Heart right ventricle (tissue), 16 donors: ENCODE data around the gene COCH. TPM values are rescaled to one million over a fixed set of nuclear protein-coding genes. Genes with fewer than 3 reads are reported as not detected.

Experiments used
- ATAC-seq, 8 donors: fragments of 200-7000 bp; cut with Tn5 transposase; one replicate each; pipeline ENCODE4 v1.9.1; 2020; ENCODE audit warnings: mild to moderate bottlenecking in 8 of 8, moderate library complexity in 8 of 8, moderate number of reproducible peaks in 1 of 8
- DNase-seq, 2 donors: peaks; one replicate each; pipeline ENCODE4 v3.0.0-alpha.2; 2020
- H3K27ac ChIP-seq, 10 donors: fragments of 200-600 bp; sonication (generic) in 2 of 10; one replicate each; pipeline versions ENCODE4 v1.5.0 to v1.8.0; 2020 to 2022; ENCODE audit warnings: mild to moderate bottlenecking in 3 of 10
- H3K27me3 ChIP-seq, 7 donors: fragments of 200-600 bp; one replicate each; pipeline ENCODE4 v1.8.0; 2021 to 2022; ENCODE audit warnings: mild to moderate bottlenecking in 2 of 7
- H3K36me3 ChIP-seq, 9 donors: fragments of 200-600 bp; sonication (generic) in 1 of 9; one replicate each; pipeline versions ENCODE4 v1.5.0 to v1.8.0; 2020 to 2022; ENCODE audit warnings: mild to moderate bottlenecking in 2 of 9
- H3K4me1 ChIP-seq, 9 donors: fragments of 200-600 bp; sonication (generic) in 1 of 9; one replicate each; pipeline versions ENCODE4 v1.5.0 to v1.8.0; 2020 to 2022; ENCODE audit warnings: mild to moderate bottlenecking in 4 of 9
- H3K4me3 ChIP-seq, 10 donors: fragments of 200-600 bp; sonication (generic) in 2 of 10; one replicate each; pipeline versions ENCODE4 v1.5.0 to v1.8.0; 2020 to 2022; ENCODE audit warnings: mild to moderate bottlenecking in 7 of 10, moderate library complexity in 2 of 10
- H3K9me3 ChIP-seq, 11 donors: fragments of 200-600 bp in 10 of 11; sonication (generic) in 2 of 11; one replicate each; pipeline versions ENCODE4 v1.5.0 to v1.8.0; 2013 to 2022; ENCODE audit warnings: mild to moderate bottlenecking in 2 of 11, control low read depth in 1 of 11, moderate library complexity in 1 of 11
- CTCF ChIP-seq, 9 donors: fragments of 200-600 bp; sonication (generic) in 2 of 9; IDR thresholded peaks; one replicate each; pipeline versions ENCODE4 v1.5.0 to v1.8.0; 2021 to 2022; ENCODE audit warnings: antibody characterized with exemption in 9 of 9, mild to moderate bottlenecking in 5 of 9, moderate library complexity in 1 of 9
- whole genome bisulfite sequencing, 2 donors: extraction: QIAGEN DNeasy Blood & Tissue Kit; methylation state at CpG; one replicate each; pipeline ENCODE4 v1.1.7; 2013; ENCODE audit warnings: inconsistent platforms in 1 of 2; 5-methylcytosine and 5-hydroxymethylcytosine counted together
- intact Hi-C, 10 donors: fragments of 100-400 bp; cut with DNase I; formaldehyde crosslinking; loops; one replicate each; pipeline versions ENCODE4 v1.11.1 to v1.14.2; 2022
- polyA plus RNA-seq, 2 donors: library from polyadenylated mRNA; stranded (reverse); fragments of 200-250 nt; gene quantifications; one replicate each; pipeline ENCODE4 v1.2.3, GENCODE V29; 2013
- total RNA-seq, 10 donors: library from RNA; stranded (reverse); fragmentation: NEBNext Ultra II Directional in 3 of 10; extraction: Animal tissue kit (Norgen Biotek cat#: 25700) in 3 of 10; gene quantifications; one replicate each; pipeline versions ENCODE4 v1.2.1 to v1.2.4, GENCODE V29; 2021 to 2023
- donor health status: Arrhythmogenic right ventricular cardiomyopathy.
- donor health status: ischemic (EF 13 %, LVEDD 7.1; RV severe dilation, severe dysfunction).
- donor health status: healthy with polysubstance abuse.
- donor health status: DM: no; HTN: yes; CAD: no.
- donor health status: DM: no; HTN: no; CAD: no.
- donor health status: ischemic (EF 25% LVEDD 6.9; RV normal size, moderate dysfunction).
- donor health status: ischemic (EF 25% LVEDD 5.7; RV mildly dilated, moderate dysfunction).
- donor health status: healthy.
- donor health status: DM: yes; HTN: yes; CAD: no.
- donor health status: Ischemic cardiomyopathy.
- donor health status: ischemic (EF 35%, LVEDD 5.7; RV mildly dilated, moderate dysfunction).
- donor health status: nonischemic (EF 11% LVEDD 7.7; RV severe dilation, severe dysfunction).
- donor health status: DM: yes; HTN: yes; CAD: no.
- donor health status: PGD.
- donor health status: ischemic (EF 29% LVEDD 5.4; RV normal size, mild dysfunction).
- donor health status: nonischemic (EF 23%, LVEDD 6.1; RV moderate dilation, normal function).

Gene COCH
- total and polyA plus RNA-seq, 12 donors = 0.13 to 2.9 (median 0.94) TPM

GRCh38 chr14:30849354-30849753 is 25.0 kb upstream of the COCH start:
- ATAC-seq = no peak
- Histone ChIP-seq H3K36me3 (no peaks in the 10 kb centered on the region), H3K4me1 (peaks cover 0 to 9% (median 0%) of the 10 kb centered on the region in 9 donors), H3K27me3 (peaks cover 0 to 26% (median 10%) of the 10 kb centered on the region in 7 donors), H3K27ac (no peak overlapping the region), H3K4me3 (no peak overlapping the region), H3K9me3 (no peaks in the 10 kb centered on the region)
- 87 to 88% methylated on average over 1 of the region's 1 CpG for WGBS, 2 donors
- DNase-seq = no peak
- TF ChIP-seq CTCF (IDR thresholded peaks at IDR 0.05) = no peak
- intact Hi-C loops = no loop called here

GRCh38 chr14:30849983-30850382 is 24.4 kb upstream of the COCH start:
- intact Hi-C loops = no loop called here
- Histone ChIP-seq H3K9me3 (no peaks in the 10 kb centered on the region), H3K4me3 (no peak overlapping the region), H3K4me1 (peaks cover 0 to 9% (median 0%) of the 10 kb centered on the region in 9 donors), H3K36me3 (no peaks in the 10 kb centered on the region), H3K27ac (no peak overlapping the region), H3K27me3 (peaks cover 0 to 23% (median 10%) of the 10 kb centered on the region in 7 donors)
- no peak for DNase-seq
- no peak for ATAC-seq
- no peak for TF ChIP-seq CTCF (IDR thresholded peaks at IDR 0.05)
- WGBS, 2 donors = 79 to 82% methylated on average over 1 of the region's 1 CpG

- DNase-seq (no peak), ATAC-seq (no peak)
- no peaks in the 10 kb centered on the region for H3K36me3 ChIP-seq
- H3K27me3 ChIP-seq = peaks cover 0 to 16% (median 6%) of the 10 kb centered on the region in 7 donors
- H3K4me3 ChIP-seq = no peak overlapping the region
- H3K9me3 ChIP-seq = no peaks in the 10 kb centered on the region
- no peak overlapping the region for H3K27ac ChIP-seq
- intact Hi-C loops = no loop called here
- peaks cover 0 to 3% (median 0%) of the 10 kb centered on the region in 9 donors for H3K4me1 ChIP-seq
- TF ChIP-seq CTCF (IDR thresholded peaks at IDR 0.05) = no peak
These were observed 20.4 kb upstream of the COCH start for GRCh38 chr14:30853946-30854345.

- Histone ChIP-seq H3K27me3 (peaks cover 0 to 11% (median 2%) of the 10 kb centered on the region in 7 donors), H3K27ac (no peak overlapping the region), H3K36me3 (no peaks in the 10 kb centered on the region), H3K9me3 (no peaks in the 10 kb centered on the region), H3K4me3 (no peak overlapping the region), H3K4me1 (no peaks in the 10 kb centered on the region)
- intact Hi-C loops = no loop called here
- no peak for ATAC-seq
- no peak for DNase-seq
- TF ChIP-seq CTCF (IDR thresholded peaks at IDR 0.05) = no peak
These were observed 19.9 kb upstream of the COCH start for GRCh38 chr14:30854492-30854891.
